Nephron (organoid): Measurements from ENCODE around the gene RET.

Experiments used
- H3K27ac Mint-ChIP-seq, 3 experiments: 2 replicates each; pipeline ENCODE4 v1.8.0; 2020; ENCODE audit warnings: mixed read lengths in 3 of 3, mild to moderate bottlenecking in 2 of 3, moderate library complexity in 1 of 3
- H3K27me3 Mint-ChIP-seq: 2 replicates; pipeline ENCODE4 v1.8.0; 2021; ENCODE audit warnings: low read depth, mild to moderate bottlenecking, moderate library complexity, mixed read lengths
- H3K36me3 Mint-ChIP-seq: 2 replicates; pipeline ENCODE4 v1.8.0; 2020; ENCODE audit warnings: low read depth, mixed read lengths
- H3K4me1 Mint-ChIP-seq: 2 replicates; pipeline ENCODE4 v1.8.0; 2020; ENCODE audit warnings: mixed read lengths
- H3K4me3 Mint-ChIP-seq, 3 experiments: 2 replicates each; pipeline ENCODE4 v1.8.0; 2020; ENCODE audit warnings: mild to moderate bottlenecking in 3 of 3, mixed read lengths in 3 of 3, moderate library complexity in 2 of 3
- H3K9me3 Mint-ChIP-seq: 2 replicates; pipeline ENCODE4 v1.8.0; 2020; ENCODE audit warnings: mixed read lengths
- TF ChIP-seq, protein P1 (sequence below), 3 experiments: fragments of 200-600 bp; sonication (generic); IDR thresholded peaks; one replicate each; pipeline ENCODE4 v1.5.0; 2021; ENCODE audit warnings: antibody characterized with exemption in 3 of 3; ENCODE audit not compliant: unreplicated experiment in 3 of 3

RET gene

DNA sequence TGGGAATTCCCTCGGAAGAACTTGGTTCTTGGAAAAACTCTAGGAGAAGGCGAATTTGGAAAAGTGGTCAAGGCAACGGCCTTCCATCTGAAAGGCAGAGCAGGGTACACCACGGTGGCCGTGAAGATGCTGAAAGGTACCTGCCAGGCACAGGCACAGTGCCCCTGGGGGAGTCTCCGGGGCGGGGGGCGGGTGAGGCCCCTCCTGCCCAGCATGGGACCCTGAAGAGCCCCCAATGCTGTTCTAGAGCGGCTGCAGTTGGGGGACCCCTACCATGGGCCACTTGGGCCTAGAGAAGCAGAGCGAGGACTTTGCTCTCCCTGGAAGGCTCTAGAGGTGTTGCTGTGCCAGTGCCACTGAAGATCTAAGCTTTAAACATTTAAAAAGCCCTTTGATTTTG is 39.7 kb downstream of the RET start:
- Mint-ChIP-seq H3K4me3 (no peak overlapping the region), H3K4me1 (peaks cover 12% of the 10 kb centered on the region), H3K36me3 (no peaks in the 10 kb centered on the region), H3K27ac (no peak overlapping the region), H3K27me3 (peaks cover 7% of the 10 kb centered on the region), H3K9me3 (no peaks in the 10 kb centered on the region)
- TF ChIP-seq, protein P1, sequence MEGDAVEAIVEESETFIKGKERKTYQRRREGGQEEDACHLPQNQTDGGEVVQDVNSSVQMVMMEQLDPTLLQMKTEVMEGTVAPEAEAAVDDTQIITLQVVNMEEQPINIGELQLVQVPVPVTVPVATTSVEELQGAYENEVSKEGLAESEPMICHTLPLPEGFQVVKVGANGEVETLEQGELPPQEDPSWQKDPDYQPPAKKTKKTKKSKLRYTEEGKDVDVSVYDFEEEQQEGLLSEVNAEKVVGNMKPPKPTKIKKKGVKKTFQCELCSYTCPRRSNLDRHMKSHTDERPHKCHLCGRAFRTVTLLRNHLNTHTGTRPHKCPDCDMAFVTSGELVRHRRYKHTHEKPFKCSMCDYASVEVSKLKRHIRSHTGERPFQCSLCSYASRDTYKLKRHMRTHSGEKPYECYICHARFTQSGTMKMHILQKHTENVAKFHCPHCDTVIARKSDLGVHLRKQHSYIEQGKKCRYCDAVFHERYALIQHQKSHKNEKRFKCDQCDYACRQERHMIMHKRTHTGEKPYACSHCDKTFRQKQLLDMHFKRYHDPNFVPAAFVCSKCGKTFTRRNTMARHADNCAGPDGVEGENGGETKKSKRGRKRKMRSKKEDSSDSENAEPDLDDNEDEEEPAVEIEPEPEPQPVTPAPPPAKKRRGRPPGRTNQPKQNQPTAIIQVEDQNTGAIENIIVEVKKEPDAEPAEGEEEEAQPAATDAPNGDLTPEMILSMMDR (IDR thresholded peaks at IDR 0.05; ENCODE audit: unreplicated experiment in 3 of 3), result no peak

DNA sequence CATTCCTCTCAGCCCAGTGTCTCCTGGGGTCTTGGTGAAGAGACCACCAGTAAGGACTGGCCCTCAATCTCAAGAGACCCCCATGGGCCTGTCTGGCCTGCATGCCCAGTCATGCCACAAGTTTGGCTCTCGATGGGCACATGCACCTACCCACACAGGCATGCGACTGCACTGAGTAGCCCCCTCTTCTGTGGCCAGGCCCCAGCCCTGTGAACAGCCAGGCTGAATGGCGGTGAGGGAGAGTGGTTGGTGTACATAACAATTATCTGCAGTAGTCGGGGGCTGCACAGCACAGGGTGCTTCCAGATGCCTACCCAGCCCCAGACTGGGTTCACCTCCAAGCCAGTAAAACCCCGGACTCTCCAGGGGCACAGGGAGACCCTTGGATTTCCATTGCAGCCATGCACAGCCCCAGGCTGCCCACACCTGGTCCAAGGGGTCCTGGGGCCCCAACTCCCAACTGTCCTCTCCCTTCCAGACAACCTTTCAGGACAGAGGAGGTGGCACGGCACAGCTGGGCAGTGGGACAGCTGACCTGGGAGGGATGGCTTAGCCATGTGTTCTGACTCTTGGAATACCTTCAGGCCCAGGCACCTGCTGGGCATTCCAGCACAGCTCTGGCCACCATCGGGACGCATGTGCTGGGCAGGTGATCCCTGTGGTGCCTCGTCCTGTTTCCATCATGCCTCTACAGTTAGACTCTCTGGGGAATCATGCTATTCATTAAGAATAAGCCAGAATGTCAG is 40.3 kb downstream of the RET start:
- Mint-ChIP-seq H3K9me3 (no peaks in the 10 kb centered on the region), H3K4me3 (no peak overlapping the region), H3K4me1 (peaks cover 16% of the 10 kb centered on the region), H3K36me3 (no peaks in the 10 kb centered on the region), H3K27me3 (peaks cover 7% of the 10 kb centered on the region), H3K27ac (no peak overlapping the region)
- TF ChIP-seq, protein P1 (IDR thresholded peaks at IDR 0.05; ENCODE audit: unreplicated experiment in 3 of 3), result no peak

DNA sequence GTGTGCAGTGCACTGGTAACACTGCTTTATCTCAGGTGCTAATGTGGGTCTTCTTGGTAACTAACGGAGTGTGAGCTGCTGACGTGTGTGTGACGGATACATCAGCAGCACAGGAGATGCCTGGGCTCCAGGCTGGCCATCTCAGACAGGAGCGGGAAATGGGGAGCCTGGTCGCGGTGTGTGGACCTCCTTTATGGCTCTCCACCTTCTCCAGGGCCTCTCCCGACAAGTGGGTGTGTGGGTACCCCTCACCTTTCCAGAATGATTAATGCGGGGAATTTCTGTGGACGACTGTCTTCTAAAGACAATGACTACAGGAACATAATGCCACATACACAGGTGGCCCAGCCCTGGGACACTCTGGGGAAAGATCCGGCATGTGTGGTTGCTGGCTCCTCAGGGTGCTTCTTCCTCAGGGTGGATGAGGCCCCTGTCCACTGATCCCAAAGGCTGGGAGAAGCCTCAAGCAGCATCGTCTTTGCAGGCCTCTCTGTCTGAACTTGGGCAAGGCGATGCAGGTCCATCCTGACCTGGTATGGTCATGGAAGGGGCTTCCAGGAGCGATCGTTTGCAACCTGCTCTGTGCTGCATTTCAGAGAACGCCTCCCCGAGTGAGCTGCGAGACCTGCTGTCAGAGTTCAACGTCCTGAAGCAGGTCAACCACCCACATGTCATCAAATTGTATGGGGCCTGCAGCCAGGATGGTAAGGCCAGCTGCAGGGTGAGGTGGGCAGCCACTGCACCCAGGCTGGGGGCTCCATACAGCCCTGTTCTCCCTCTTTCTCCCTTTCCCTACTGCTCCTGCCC is 41.1 kb downstream of the RET start:
- Mint-ChIP-seq H3K36me3 (no peaks in the 10 kb centered on the region), H3K4me3 (no peak overlapping the region), H3K9me3 (no peaks in the 10 kb centered on the region), H3K4me1 (peaks cover 16% of the 10 kb centered on the region), H3K27ac (no peak overlapping the region), H3K27me3 (peaks cover 7% of the 10 kb centered on the region)
- TF ChIP-seq, protein P1 (IDR thresholded peaks at IDR 0.05; ENCODE audit: unreplicated experiment in 3 of 3), result no peak

DNA sequence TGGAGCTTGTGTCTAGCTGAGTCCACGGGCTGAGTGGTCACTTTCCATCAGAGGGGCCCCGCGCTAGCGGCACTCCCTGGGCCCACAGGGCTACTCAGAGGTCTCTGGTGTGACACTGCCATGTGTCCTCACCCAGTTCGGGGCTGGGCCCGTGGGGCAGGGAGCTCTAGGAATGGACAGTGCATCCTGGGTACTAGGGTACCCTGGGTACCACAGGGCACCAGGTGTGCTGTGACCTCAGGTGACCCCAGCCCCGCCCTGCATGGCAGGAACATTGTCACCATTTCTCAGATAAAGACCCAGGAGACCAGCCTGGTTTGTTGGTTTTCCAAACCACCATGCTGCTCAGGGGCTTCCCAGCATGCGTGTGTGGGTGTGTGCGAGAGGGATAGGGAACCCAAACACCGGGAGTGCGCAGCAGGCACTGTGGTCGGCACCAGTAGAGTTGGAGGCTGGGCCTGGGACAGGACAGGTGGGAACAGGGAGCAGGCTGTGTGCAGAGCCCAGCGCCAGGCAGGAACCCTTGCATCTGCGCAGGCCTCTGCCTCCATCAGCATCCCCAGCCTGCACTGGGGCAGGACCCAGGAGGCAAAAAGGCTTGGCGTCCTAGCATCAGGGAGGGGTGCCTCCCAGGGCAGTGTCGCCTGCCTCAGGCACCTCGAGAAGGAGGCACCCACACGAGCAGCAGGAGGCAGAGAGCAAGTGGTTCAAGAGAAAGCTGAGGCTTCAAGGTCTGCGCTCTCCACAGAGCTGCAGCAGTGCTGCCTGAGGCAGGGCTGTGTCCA is 42.0 kb downstream of the RET start:
- no peak overlapping the region for H3K27ac Mint-ChIP-seq
- TF ChIP-seq, protein P1 (IDR thresholded peaks at IDR 0.05; ENCODE audit: unreplicated experiment in 3 of 3), result no peak
- no peak overlapping the region for H3K4me3 Mint-ChIP-seq
- H3K27me3 Mint-ChIP-seq, result peaks cover 7% of the 10 kb centered on the region
- H3K4me1 Mint-ChIP-seq, result peaks cover 16% of the 10 kb centered on the region
- no peaks in the 10 kb centered on the region for H3K36me3 Mint-ChIP-seq
- H3K9me3 Mint-ChIP-seq, result no peaks in the 10 kb centered on the region

DNA sequence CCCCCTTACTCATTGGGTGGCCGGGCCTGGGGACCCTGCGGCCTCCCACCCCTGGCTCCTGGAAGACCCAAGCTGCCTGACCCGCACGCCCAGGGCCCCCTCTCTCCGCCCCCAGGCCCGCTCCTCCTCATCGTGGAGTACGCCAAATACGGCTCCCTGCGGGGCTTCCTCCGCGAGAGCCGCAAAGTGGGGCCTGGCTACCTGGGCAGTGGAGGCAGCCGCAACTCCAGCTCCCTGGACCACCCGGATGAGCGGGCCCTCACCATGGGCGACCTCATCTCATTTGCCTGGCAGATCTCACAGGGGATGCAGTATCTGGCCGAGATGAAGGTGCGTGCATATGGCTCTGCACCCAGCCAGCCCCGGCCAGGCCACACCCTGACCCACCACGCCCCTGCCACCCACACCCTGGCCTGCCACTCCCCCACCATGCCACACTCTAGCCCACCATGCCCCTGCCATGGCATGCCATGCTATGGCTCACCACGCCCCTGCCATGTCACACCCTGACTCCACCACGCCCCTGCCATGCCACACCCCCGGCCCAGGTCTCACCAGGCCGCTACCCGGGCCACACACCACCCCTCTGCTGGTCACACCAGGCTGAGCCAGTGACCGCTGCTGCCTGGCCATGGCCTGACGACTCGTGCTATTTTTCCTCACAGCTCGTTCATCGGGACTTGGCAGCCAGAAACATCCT is 42.7 kb downstream of the RET start:
- Mint-ChIP-seq H3K9me3 (no peaks in the 10 kb centered on the region), H3K27ac (no peak overlapping the region), H3K4me3 (no peak overlapping the region), H3K36me3 (no peaks in the 10 kb centered on the region), H3K27me3 (peaks cover 9% of the 10 kb centered on the region), H3K4me1 (peaks cover 16% of the 10 kb centered on the region)
- TF ChIP-seq, protein P1 (IDR thresholded peaks at IDR 0.05; ENCODE audit: unreplicated experiment in 3 of 3), result no peak
